SK-N-SH treated with all-trans-retinoic acid at 6 μM for 48 hours (cell line): ENCODE results near the gene GLIS2.

Source experiments
- ATAC-seq: fragments of 200-7000 bp; cut with Tn5 transposase; 3 replicates; pipeline ENCODE4 v1.9.1; 2020; ENCODE audit warnings: mild to moderate bottlenecking, moderate library complexity
- ARNTL ChIP-seq: fragments of 450-650 bp; formaldehyde crosslinking; IDR thresholded peaks from 2 replicates; pipeline ENCODE4 v1.5.0; 2020; ENCODE audit warnings: low read depth, mild to moderate bottlenecking, moderate library complexity, borderline replicate concordance
- BACH2 ChIP-seq: fragments of 250-450 bp; sonication (Bioruptor Pico); IDR thresholded peaks from 2 replicates; pipeline ENCODE4 v1.9.0; 2021; ENCODE audit warnings: mild to moderate bottlenecking, borderline replicate concordance
- CSRNP3 ChIP-seq: fragments of 250-450 bp; sonication (Bioruptor Pico); IDR thresholded peaks from 2 replicates; pipeline ENCODE4 v1.5.1; 2021; ENCODE audit warnings: mild to moderate bottlenecking, moderate library complexity
- ESRRG ChIP-seq: fragments of 250-450 bp; sonication (Bioruptor Pico); IDR thresholded peaks from 2 replicates; pipeline ENCODE4 v1.6.1; 2021; ENCODE audit warnings: mild to moderate bottlenecking
- GLIS3 ChIP-seq: fragments of 250-450 bp; sonication (Bioruptor Pico); IDR thresholded peaks from 2 replicates; pipeline ENCODE4 v1.5.0; 2020; ENCODE audit warnings: mild to moderate bottlenecking, moderate library complexity
- PATZ1 ChIP-seq: fragments of 250-450 bp; sonication (Bioruptor Pico); IDR thresholded peaks from 2 replicates; pipeline ENCODE4 v1.8.0; 2020; ENCODE audit warnings: mild to moderate bottlenecking, moderate library complexity, borderline replicate concordance
- PPARA ChIP-seq: fragments of 250-450 bp; sonication (Bioruptor Pico); IDR thresholded peaks from 2 replicates; pipeline ENCODE4 v1.5.0; 2020; ENCODE audit warnings: mild to moderate bottlenecking, borderline replicate concordance
- SNAI2 ChIP-seq: fragments of 250-450 bp; sonication (Bioruptor Pico); IDR thresholded peaks from 2 replicates; pipeline ENCODE4 v1.5.0; 2020; ENCODE audit warnings: mild to moderate bottlenecking, moderate library complexity
- TCF4 ChIP-seq: fragments of 250-450 bp; sonication (Bioruptor Pico); IDR thresholded peaks from 2 replicates; pipeline ENCODE4 v1.8.0; 2021; ENCODE audit warnings: mild to moderate bottlenecking, moderate library complexity, borderline replicate concordance
- TOX ChIP-seq: fragments of 250-450 bp; sonication (Bioruptor Pico); IDR thresholded peaks from 2 replicates; pipeline ENCODE4 v1.8.0; 2021; ENCODE audit warnings: mild to moderate bottlenecking, moderate library complexity, borderline replicate concordance
- ZC3H10 ChIP-seq: fragments of 250-450 bp; sonication (Bioruptor Pico); IDR thresholded peaks from 2 replicates; pipeline ENCODE4 v1.5.1; 2021; ENCODE audit warnings: mild to moderate bottlenecking, moderate library complexity
- ZFP3 ChIP-seq: fragments of 250-450 bp; sonication (Bioruptor Pico); IDR thresholded peaks from 2 replicates; pipeline ENCODE4 v1.5.0; 2020; ENCODE audit warnings: mild to moderate bottlenecking, moderate library complexity
- ZFP30 ChIP-seq: fragments of 450-650 bp; formaldehyde crosslinking; IDR thresholded peaks from 2 replicates; pipeline ENCODE4 v1.5.0; 2022; ENCODE audit warnings: mild to moderate bottlenecking, moderate library complexity
- ZNF565 ChIP-seq: fragments of 450-650 bp; formaldehyde crosslinking; conservative IDR thresholded peaks from 2 replicates; pipeline ENCODE4 v1.5.0; 2020; ENCODE audit warnings: low read depth, mild to moderate bottlenecking, moderate library complexity
- ZNF70 ChIP-seq: fragments of 450-650 bp; formaldehyde crosslinking; IDR thresholded peaks from 2 replicates; pipeline ENCODE4 v1.5.0; 2020; ENCODE audit warnings: mild to moderate bottlenecking, moderate library complexity
- TF ChIP-seq, protein P1 (sequence below): fragments of 250-450 bp; sonication (Bioruptor Pico); IDR thresholded peaks from 2 replicates; pipeline ENCODE4 v1.5.0; 2020; ENCODE audit warnings: mild to moderate bottlenecking, moderate library complexity
- TF ChIP-seq, protein P2 (sequence below): fragments of 250-450 bp; sonication (Bioruptor Pico); IDR thresholded peaks from 2 replicates; pipeline ENCODE4 v1.8.0; 2021; ENCODE audit warnings: low read depth, mild to moderate bottlenecking, moderate library complexity, borderline replicate concordance

Gene GLIS2

GRCh38 chr16:4371357-4372000 lies 55.6 kb downstream of the GLIS2 start, which contains the start of gene VASN:
Gene VASN (plus strand): TSS chr16:4371848. CDS start chr16:4380878, 9,030 bp downstream.
- ATAC-seq, result peak; percentile 43
- no peak for TF ChIP-seq ESRRG (CRISPR knock-in tag)
- TF ChIP-seq GLIS3, result 0 out of 2 replicates have a peak, but pooled peaks have one; percentile 12

DNA sequence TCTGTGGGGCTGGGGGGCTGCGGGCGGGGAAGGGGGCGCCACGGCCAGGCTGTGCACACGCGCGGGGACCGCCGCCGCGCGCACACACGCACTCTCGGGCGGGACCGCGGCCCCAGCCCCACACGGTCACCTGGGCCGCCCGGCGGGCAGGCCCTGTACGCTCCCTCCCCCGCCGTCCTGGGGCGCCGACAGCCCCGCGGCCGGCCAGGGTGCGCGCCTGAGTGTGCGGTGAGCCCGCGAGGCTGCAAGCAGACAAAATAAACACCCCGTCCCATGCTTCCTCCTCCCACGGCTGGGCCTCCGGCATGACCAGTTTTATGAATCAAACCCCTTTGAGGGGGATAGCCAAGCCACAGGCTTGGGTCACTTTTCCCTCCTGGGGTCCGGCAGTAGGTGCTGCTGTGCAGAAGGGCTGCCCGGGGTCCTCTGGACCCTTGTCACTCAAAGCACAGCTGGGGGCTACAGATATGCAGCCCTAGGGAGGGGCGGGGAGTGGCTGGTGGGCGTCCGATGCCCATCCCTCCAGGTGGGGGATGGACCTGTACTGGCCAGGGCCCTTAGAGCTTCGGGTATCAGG lies 56.2 kb downstream of the GLIS2 start:
- ATAC-seq, result no peak

GRCh38 chr16:4372578-4373355 lies 56.9 kb downstream of the GLIS2 start:
- ATAC-seq, result peak; percentile 33
- TF ChIP-seq TCF4 (CRISPR knock-in tag) (no peak), ZFP3 (no peak), SNAI2 (no peak), TOX (CRISPR knock-in tag) (no peak), ZNF565 (CRISPR knock-in tag) (no peak), ARNTL (no peak), PPARA (no peak), GLIS3 (no peak), PATZ1 (CRISPR knock-in tag) (no peak), CSRNP3 (CRISPR knock-in tag) (no peak), ZC3H10 (no peak), ZNF70 (CRISPR knock-in tag) (no peak; the same call in 1 of the 2 replicates)
- TF ChIP-seq, protein P1, sequence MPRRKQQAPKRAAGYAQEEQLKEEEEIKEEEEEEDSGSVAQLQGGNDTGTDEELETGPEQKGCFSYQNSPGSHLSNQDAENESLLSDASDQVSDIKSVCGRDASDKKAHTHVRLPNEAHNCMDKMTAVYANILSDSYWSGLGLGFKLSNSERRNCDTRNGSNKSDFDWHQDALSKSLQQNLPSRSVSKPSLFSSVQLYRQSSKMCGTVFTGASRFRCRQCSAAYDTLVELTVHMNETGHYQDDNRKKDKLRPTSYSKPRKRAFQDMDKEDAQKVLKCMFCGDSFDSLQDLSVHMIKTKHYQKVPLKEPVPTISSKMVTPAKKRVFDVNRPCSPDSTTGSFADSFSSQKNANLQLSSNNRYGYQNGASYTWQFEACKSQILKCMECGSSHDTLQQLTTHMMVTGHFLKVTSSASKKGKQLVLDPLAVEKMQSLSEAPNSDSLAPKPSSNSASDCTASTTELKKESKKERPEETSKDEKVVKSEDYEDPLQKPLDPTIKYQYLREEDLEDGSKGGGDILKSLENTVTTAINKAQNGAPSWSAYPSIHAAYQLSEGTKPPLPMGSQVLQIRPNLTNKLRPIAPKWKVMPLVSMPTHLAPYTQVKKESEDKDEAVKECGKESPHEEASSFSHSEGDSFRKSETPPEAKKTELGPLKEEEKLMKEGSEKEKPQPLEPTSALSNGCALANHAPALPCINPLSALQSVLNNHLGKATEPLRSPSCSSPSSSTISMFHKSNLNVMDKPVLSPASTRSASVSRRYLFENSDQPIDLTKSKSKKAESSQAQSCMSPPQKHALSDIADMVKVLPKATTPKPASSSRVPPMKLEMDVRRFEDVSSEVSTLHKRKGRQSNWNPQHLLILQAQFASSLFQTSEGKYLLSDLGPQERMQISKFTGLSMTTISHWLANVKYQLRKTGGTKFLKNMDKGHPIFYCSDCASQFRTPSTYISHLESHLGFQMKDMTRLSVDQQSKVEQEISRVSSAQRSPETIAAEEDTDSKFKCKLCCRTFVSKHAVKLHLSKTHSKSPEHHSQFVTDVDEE, result no peak
- TF ChIP-seq, protein P2, sequence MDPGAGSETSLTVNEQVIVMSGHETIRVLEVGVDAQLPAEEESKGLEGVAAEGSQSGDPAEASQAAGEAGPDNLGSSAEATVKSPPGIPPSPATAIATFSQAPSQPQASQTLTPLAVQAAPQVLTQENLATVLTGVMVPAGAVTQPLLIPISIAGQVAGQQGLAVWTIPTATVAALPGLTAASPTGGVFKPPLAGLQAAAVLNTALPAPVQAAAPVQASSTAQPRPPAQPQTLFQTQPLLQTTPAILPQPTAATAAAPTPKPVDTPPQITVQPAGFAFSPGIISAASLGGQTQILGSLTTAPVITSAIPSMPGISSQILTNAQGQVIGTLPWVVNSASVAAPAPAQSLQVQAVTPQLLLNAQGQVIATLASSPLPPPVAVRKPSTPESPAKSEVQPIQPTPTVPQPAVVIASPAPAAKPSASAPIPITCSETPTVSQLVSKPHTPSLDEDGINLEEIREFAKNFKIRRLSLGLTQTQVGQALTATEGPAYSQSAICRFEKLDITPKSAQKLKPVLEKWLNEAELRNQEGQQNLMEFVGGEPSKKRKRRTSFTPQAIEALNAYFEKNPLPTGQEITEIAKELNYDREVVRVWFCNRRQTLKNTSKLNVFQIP (CRISPR knock-in tag), result no peak

More for the DNA sequence above, 56.2 kb downstream of the GLIS2 start:
- TF ChIP-seq TCF4 (CRISPR knock-in tag) (no peak), PPARA (no peak), PATZ1 (CRISPR knock-in tag) (no peak), ZFP30 (CRISPR knock-in tag) (no peak), TOX (CRISPR knock-in tag) (no peak), ZC3H10 (no peak), ZNF565 (CRISPR knock-in tag) (no peak), BACH2 (CRISPR knock-in tag) (no peak), ARNTL (no peak), GLIS3 (no peak)
- TF ChIP-seq, protein P1, result no peak
- TF ChIP-seq, all 23 proteins: peak for 0
